Hematopoietic multipotent progenitor cell (in vitro differentiated cells): Measurements from ENCODE around the gene OR2L5. TPM values are rescaled to one million over a fixed set of nuclear protein-coding genes. Genes with fewer than 3 reads are reported as not detected.

Experiments used
- DNase-seq, 3 donors: peaks; one replicate each; pipeline ENCODE4 v3.0.0-alpha.2; 2011 to 2015; ENCODE audit warnings: low read depth in 2 of 3, low spot score in 2 of 3
- small RNA-seq: library from RNA; depleted of rRNA; stranded (forward); fragments of <200 nt; gene quantifications from one replicate; pipeline ENCODE3, GENCODE V24; 2012
- total RNA-seq: library from RNA; depleted of rRNA; stranded (reverse); fragments of >200 nt; gene quantifications from one replicate; pipeline ENCODE4 v1.2.3, GENCODE V29; 2012

The OR2L5 gene, protein sequence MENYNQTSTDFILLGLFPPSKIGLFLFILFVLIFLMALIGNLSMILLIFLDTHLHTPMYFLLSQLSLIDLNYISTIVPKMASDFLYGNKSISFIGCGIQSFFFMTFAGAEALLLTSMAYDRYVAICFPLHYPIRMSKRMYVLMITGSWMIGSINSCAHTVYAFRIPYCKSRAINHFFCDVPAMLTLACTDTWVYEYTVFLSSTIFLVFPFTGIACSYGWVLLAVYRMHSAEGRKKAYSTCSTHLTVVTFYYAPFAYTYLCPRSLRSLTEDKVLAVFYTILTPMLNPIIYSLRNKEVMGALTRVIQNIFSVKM
- 1.3 TPM for total RNA-seq

DNA sequence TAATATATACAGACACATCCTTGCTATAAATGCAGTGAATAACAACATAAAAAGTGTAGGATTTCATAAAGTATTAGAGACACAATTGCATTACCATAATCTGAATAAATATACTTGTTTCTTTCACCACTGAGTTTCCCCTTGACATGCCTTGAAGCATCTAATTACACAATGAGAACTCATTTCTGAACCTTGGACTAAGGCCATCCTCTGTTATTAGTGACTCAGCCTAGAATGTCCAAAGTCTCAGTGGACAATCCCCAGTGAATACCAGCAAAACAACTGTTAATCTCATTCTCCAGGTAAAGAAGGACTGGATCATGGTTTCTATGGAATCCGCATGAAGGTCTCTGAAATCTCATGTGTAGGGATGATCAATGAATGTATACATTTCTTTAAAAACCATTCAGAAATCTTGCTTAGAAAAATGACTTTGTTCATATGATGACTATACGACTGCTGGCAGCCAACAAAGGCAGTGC, at the start of gene OR2L5:
Gene OR2L5 (plus strand): TSS at position 432 of the 482 bp plus-strand sequence. CDS start 8,288 bp downstream, outside the sequence.
- DNase-seq: no peak

DNA sequence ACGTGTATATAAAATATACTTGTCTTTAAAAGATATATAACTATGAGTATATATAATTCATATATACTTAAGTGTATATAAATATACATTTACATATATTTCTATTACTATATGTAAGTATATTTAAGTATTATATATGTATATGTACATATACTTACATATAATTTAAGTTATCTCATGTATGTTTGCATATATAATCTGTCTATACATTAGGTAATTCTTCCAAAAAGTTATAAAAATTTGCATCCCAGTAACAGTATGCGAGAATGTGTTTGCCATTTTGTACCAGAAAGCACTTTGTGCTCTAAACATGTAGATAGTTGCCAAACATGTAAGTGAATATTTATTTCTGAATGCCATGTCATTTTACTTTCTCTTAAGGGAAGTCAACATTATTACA, 48.5 kb upstream of the OR2L5 start, which contains the start of gene OR2AK2:
Gene OR2AK2 (plus strand): TSS at position 301 of the 400 bp plus-strand sequence. CDS start 144 bp downstream, outside the sequence.
- no peak for DNase-seq

DNA sequence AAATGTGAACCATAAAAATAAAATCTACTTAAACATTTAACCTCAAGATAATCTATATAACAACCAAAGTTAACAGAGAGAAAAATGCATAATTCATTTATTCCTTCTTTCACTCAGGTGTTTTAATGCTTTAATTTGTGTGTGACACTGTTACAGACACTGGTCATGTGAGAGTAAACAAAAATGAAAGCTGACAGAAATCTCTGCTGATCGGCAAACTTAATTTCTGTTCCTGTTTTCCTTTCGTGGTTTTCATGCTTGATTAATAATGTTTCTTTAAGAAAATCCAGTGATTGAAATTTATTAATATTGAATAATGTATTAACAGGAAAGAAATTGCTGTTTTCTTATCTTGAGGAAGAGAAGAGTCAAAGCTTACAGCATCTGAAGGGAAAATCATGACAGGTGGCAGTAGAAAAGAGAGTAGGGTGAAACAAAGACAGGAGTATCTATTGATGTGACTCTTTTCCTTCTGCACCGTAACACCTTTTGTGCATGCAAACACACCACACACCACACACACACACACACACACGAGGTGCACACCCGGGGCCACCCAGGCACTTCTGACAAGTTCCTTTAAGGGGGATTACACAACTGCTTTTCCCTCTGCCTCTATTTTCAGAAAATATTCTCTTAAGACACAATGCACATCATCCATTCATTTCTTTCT, 46.8 kb upstream of the OR2L5 start:
- DNase-seq: no peak

DNA sequence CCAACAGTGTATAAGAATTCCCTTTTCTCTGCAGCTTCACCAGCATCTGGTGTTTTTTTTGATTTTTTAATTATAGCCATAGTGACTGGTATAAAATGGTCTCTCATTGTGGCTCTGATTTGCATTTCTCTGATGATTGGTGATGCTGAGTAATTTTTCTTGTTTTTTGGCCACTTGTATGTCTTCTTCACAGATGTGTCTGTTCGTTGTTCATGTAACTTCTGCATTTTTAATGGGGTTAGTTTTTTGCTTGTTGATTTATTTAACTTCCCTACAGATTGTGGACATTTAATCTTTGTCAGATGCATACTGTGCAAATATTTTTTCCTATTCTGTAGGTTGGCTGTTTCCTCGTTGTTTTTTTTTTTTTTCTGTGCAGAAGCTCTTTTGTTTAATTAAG, 20.5 kb upstream of the OR2L5 start:
- DNase-seq: peak in 1 of 3 donors; percentile 52

DNA sequence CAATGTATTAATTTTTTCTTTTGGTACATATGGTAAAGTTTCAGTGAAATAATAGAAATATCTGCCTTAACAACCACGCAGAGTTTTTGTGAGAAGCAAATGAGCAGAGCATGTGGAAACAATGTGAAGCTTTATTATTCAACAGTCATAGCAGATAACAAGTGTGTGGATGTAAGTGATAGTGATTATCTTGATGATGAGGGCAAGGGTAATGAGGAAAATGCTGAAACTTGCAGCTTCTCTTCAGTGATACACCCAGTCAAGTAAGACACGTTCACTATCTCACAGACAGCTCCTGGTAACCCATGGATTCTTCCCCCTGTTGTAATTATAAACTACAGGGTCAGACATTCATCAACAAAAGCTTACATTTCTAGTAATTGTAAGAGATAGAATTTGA, 14.6 kb upstream of the OR2L5 start:
- no peak for DNase-seq

DNA sequence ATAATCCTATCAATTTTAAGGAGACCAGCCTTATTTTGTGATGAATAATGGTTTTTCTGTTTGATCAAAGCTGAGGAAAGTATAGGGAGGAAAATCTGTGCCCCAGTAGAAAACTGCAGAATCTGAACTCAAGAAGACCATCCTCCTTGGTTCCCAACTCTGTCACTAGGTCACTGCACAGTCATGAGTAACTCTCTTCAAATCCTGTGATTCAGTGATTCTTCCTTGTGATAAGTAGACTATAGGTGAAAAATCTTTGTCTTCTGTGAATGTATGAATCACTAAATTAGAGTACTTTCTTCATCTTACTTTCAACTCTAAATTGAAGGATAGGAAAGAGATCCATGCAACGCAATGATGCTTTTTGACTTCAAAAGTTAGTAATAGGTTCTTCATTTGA, 13.3 kb upstream of the OR2L5 start:
- DNase-seq: no peak

DNA sequence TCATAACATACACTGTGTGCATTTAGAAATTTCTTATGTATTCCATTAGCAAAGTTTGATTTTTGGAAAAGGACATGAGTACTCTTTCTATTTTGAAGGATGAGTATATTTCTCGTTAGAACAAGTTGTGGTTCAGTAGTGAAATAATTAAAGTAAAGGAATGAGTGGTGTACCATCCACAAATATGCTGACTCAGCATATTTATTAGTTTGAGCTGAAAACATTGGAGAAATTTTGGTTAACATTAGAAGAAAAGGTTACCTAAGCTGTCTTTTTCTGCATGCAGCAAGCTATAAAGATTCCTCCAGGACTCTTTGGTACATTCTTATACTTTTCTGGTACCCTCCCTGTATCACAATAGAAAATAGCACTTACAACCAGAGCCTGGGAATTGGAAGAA, 5.7 kb upstream of the OR2L5 start:
- no peak for DNase-seq

DNA sequence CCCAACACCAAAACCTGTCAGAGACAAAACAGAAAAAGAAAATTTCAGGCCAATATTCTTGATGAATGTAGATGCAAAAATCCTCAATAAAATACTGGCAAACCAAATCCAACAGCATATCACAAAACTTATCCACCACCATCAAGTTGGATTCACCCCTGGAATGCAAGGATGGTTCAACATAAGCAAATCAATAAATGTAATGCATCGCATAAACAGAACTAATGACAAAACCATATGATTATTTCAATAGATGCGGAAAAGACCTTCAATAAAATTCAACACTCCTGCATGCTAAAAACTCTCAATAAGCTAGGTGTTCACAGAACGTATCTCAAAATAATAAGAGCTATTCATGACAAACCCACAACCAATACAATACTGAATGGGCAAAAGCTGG, 3.8 kb upstream of the OR2L5 start:
- peak in 1 of 3 donors; percentile 32 for DNase-seq

DNA sequence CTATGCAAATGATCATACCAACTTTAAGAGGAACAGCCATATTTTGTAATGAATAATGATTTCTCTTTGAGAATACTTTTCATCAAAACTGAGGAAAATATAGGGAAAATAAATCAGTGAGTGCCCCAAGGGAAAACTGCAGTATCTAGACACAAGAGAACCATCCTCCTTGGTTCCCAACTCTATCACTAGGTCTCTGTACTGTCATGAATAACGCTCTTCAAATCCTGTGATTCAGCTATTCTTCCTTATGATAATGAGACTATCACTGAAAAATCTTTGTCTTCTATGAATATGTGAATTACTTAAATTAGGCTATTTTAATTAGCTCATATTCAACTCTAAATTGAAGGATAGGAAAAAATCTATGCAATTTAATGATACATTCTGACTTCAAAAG, 2.3 kb downstream of the OR2L5 start:
- no peak for DNase-seq

DNA sequence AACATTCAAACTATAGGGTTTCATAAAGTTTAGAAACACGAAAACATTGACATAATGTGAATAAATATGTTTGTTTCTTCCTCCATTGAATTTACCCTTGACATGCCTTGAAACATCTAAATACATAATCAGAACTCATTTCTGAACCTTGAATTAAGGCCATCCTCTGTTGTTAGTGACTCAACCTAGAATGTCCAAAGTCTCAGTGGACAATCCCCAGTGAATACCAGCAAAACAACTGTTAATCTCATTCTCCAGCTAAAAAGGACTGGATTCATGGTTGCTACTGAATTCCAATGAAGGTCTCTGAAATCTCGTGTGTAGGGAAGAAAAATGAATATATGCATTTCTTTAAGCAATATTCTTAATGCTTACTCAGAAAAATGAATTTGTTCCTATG, 16.3 kb downstream of the OR2L5 start, which contains the start of gene OR2L2:
Gene OR2L2 (plus strand): TSS at position 301 of the 400 bp plus-strand sequence. CDS start 8,198 bp downstream, outside the sequence.
- no peak for DNase-seq

DNA sequence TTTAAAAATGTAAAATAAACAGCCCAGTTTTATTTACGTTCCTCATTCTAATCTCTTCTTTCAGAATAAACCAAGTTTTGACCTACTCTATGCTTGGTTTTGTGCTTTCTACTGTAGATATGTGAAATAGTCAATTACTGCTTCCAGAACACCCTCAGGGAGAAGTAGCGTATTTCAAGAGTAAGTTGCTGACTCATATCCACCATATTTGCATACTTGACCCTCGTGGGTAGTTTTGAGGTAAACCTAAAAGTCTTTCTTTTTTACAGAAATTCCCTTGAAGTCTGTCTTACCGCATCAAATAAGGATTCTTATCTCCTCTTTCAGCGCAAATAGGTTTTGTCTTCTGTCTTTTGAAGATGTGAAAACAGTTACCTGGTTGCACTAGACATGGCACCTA, 31.7 kb downstream of the OR2L5 start:
- DNase-seq: no peak

DNA sequence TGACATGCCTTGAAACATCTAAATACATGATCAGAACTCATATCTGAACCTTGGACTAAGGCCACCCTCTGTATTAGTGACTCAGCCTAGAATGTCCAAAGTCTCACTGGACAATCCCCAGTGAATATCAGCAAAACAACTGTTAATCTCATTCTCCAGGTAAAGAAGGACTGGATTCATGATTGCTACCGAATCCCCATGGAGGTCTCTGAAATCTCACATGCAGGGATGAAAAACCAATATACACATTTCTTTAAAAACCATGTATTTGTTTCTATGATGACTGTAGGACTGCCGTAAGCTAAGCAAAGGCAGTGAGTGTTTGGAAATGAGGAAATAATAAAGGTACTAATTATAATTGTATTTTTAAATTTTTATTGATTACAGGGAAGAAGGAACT, 33.1 kb downstream of the OR2L5 start, which contains the start of gene OR2L3:
Gene OR2L3 (plus strand): TSS at position 301 of the 400 bp plus-strand sequence. CDS start 13,846 bp downstream, outside the sequence.
- no peak for DNase-seq

DNA sequence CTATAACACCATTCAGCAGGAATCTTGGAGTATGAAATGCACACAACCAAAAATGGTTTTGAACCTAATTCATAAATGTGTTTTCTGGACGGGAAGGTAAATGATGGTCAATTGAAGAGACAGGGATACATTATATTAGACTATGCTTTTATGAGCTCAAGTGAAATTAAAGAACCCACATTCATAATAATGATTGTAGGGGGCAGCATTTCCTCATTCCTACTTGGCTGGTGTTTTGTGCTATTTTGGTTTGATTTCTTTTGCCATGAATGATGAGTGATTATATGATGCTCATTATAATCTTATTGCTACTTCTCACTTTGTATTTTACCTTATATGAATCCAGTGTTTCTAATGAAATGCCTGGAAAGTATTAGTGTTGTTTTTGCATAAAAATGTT, 33.5 kb downstream of the OR2L5 start:
- no peak for DNase-seq

DNA sequence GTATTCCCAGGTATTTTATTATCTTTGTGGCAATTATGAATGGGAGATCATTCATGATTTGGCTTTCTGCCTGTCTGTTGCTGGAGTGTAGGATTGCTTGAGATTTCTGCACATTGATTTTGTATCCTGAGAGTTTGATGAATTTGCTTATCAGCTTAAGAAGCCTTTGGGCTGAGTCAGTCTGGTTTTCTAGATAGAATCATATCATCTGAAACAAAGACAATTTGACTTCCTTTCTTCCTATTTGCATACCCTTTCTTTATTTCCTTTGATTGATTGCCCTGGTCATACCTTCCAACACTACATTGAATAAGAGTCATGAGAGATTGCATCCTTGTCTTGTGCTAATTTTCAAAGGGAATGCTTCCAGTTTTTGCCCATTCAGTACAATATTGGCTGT, 41.2 kb downstream of the OR2L5 start:
- peak in 2 of 3 donors; percentile 0 to 49 for DNase-seq

DNA sequence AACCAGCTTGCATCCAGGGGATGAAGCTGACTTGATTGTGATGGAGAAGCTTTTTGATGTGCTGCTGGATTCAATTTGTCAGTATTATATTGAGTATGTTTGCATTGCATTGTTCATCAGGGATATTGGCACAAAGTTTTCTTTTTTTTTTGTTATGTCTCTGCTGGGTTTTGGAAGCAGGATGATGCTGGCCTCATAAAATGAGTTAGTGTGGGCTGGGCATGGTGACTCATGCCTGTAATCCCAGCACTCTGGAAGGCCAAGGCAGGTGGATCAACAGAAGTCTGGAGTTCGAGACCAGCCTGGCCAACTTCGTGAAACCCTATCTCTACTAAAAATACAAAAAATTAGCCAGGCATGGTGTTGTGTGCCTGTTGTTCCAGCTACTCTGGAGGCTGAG, 41.8 kb downstream of the OR2L5 start:
- no peak for DNase-seq

DNA sequence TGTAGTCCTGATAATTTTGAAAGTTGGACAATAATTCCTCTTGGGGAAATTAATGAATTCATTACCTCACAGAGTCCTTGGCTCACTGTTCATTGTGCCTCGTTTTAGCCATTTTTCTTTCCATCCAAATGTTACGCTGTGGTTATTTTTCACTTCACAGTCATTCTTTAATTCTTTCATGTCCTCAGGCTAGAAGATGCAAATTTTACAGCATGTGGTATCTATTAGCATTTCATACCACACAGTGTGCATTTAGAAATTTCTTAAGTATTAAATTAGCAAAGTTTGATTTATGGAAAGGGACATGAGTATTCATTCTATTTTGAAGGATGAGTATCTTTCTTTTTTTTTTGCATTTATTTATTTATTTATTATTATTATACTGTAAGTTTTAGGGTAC, 51.6 kb downstream of the OR2L5 start:
- DNase-seq: no peak

DNA sequence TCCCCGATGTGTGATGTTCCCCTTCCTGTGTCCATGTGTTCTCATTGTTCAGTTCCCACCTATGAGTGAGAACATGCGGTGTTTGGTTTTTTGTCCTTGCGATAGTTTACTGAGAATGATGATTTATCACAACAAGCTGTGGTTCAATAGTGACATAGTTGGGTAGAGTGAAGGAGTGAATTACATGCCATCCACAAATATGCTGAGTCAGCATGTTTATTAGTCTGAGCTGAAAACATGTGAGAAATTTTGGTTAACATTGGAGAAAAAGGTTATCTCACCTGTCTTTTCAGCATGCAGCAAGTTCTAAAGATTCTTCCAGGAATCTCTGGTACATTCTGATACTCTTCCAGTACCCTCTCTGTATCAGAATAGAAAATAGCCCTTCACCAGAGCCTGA, 52.1 kb downstream of the OR2L5 start:
- DNase-seq: no peak

Small RNA genes within 50 kb of the gene (small RNA-seq; reads per million reads assigned to genes)
- not detected for gene RF00019

Other genes starting within 250 kb of the OR2L5 start
- not detected for gene OR14A16, start 189.5 kb upstream of the OR2L5 start, total RNA-seq
- under 0.01 TPM for gene OR11L1, start 171.8 kb upstream of the OR2L5 start, total RNA-seq
- gene TRIM58, start 156.5 kb upstream of the OR2L5 start, total RNA-seq: 25.3 TPM
- gene OR2W3, start 118.1 kb upstream of the OR2L5 start, total RNA-seq: 45.8 TPM
- gene OR2T8, start 93.4 kb upstream of the OR2L5 start, total RNA-seq: 1.6 TPM
- 0.27 TPM for gene OR2AJ1, start 88.8 kb upstream of the OR2L5 start, total RNA-seq
- 9.2 TPM for gene OR2L8, start 64.8 kb upstream of the OR2L5 start, total RNA-seq
- gene OR2AK2, start 48.4 kb upstream of the OR2L5 start, total RNA-seq: 3.2 TPM
- 3.0 TPM for gene OR2L2, start 16.4 kb downstream of the OR2L5 start, total RNA-seq
- gene OR2L3, start 33.2 kb downstream of the OR2L5 start, total RNA-seq: 1.6 TPM
- gene OR2L13, start 81.5 kb downstream of the OR2L5 start, total RNA-seq: 3.8 TPM
- 0.54 TPM for gene OR2M5, start 131.5 kb downstream of the OR2L5 start, total RNA-seq
- 0.27 TPM for gene OR2M2, start 161.2 kb downstream of the OR2L5 start, total RNA-seq
- 0.27 TPM for gene OR2M3, start 183.6 kb downstream of the OR2L5 start, total RNA-seq
- under 0.01 TPM for gene OR2M4, start 217.8 kb downstream of the OR2L5 start, total RNA-seq